HL-60/S4 treated with retinoic acid at 250 ng/mL for 4 days and 3 days (cell line): Measurements from ENCODE around the gene SERPINE1.

Experiments
- in situ Hi-C: fragments of 300-500 bp; cut with MboI; formaldehyde crosslinking; loops from 2 replicates; pipeline ENCODE4 v1.7.0; 2022; ENCODE audit warnings: low sequenced_read_pairs

The SERPINE1 gene

GRCh38 chr7:101185258-101185839 lies 58.4 kb downstream of the SERPINE1 start:
- in situ Hi-C loops = no loop called here

- in situ Hi-C loops = no loop called here
Observed at GRCh38 chr7:101186194-101186593, 59.3 kb downstream of the SERPINE1 start.

GRCh38 chr7:101186844-101187428 lies 60.0 kb downstream of the SERPINE1 start:
- in situ Hi-C loops = no loop called here
